Peyer's patch (tissue), 4 donors: ENCODE data around the gene RCOR2. TPM values are rescaled to one million over a fixed set of nuclear protein-coding genes. Genes with fewer than 3 reads are reported as not detected.
A peak's percentile ranks its signal among the peaks of the same experiment; 100 is the strongest.

Experiments used
- DNase-seq, 3 donors: peaks; one replicate each; pipeline ENCODE4 v3.0.0-alpha.2; 2017 to 2019
- H3K27ac ChIP-seq, 4 donors: fragments of 200-600 bp; sonication (generic); one replicate each; pipeline ENCODE4 v1.5.1; 2016 to 2019
- H3K27me3 ChIP-seq, 2 donors: fragments of 200-600 bp; sonication (generic); one replicate each; pipeline ENCODE4 v1.5.1; 2019
- H3K36me3 ChIP-seq, 3 donors: fragments of 200-600 bp; sonication (generic); one replicate each; pipeline ENCODE4 v1.5.1; 2016 to 2019
- H3K4me1 ChIP-seq, 4 donors: fragments of 200-600 bp; sonication (generic); one replicate each; pipeline ENCODE4 v1.5.1; 2016 to 2019
- H3K4me3 ChIP-seq, 4 donors: fragments of 200-600 bp; sonication (generic); 1 replicate in 3 of 4; 2 replicates in 1 of 4; pipeline ENCODE4 v1.5.1; 2016 to 2019; ENCODE audit warnings: mild to moderate bottlenecking in 1 of 4
- H3K9me3 ChIP-seq, 4 donors: fragments of 200-600 bp; sonication (generic); one replicate each; pipeline ENCODE4 v1.5.1; 2016 to 2019; ENCODE audit warnings: mild to moderate bottlenecking in 1 of 4
- POLR2A ChIP-seq, 2 donors: fragments of 450-650 bp; IDR thresholded peaks; one replicate each; pipeline ENCODE4 v1.5.1; 2017; ENCODE audit warnings: antibody characterized with exemption in 2 of 2, mild to moderate bottlenecking in 2 of 2, moderate library complexity in 2 of 2
- total RNA-seq, 4 donors: library from RNA; depleted of rRNA; stranded (reverse); fragments of >200 nt; gene quantifications; one replicate each; pipeline ENCODE4 v1.1.0, GENCODE V29; 2016
- TF ChIP-seq, protein P1 (sequence below), 6 experiments: fragments of 450-650 bp in 4 of 6; fragments of 200-600 bp in 2 of 6; sonication (generic) in 1 of 6; IDR thresholded peaks; one replicate each; pipeline ENCODE4 v1.5.1; 2017 to 2019; ENCODE audit warnings: antibody characterized with exemption in 6 of 6, mild to moderate bottlenecking in 3 of 6, moderate library complexity in 1 of 6

The RCOR2 gene
- total RNA-seq, 4 donors from 2014 or later, result 0.57 to 0.67 TPM; not detected in 2

DNA sequence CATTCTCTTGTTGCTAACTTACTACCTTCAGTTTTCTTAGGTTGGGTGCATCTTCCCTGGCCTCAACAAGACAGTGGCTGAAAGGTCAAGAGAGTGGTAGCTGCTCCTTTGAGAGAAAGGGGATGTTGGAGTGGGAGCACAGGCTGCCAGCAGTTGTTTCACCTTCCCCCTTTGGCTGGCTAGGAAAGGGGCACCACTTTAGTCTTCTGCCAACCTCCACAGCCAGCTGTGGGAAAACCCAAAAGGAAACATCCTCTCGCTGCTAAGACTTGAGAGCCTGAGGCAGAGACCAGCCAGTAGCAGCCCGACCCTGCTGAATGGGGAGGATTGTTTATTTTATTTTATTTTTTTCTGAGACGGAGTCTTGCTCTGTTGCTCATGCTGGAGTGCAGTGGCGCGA lies 43.7 kb downstream of the RCOR2 start:
- Histone ChIP-seq H3K4me1 (peaks cover 20 to 63% (median 25%) of the 10 kb centered on the region in 4 donors), H3K36me3 (peaks cover 0 to 3% (median 0%) of the 10 kb centered on the region in 3 donors), H3K9me3 (no peaks in the 10 kb centered on the region), H3K4me3 (no peak overlapping the region), H3K27ac (peak overlapping the region in 2 of 4 donors; percentile 0 to 28), H3K27me3 (no peaks in the 10 kb centered on the region)
- peak in 1 of 3 donors; percentile 13 for DNase-seq
- TF ChIP-seq, protein P1, sequence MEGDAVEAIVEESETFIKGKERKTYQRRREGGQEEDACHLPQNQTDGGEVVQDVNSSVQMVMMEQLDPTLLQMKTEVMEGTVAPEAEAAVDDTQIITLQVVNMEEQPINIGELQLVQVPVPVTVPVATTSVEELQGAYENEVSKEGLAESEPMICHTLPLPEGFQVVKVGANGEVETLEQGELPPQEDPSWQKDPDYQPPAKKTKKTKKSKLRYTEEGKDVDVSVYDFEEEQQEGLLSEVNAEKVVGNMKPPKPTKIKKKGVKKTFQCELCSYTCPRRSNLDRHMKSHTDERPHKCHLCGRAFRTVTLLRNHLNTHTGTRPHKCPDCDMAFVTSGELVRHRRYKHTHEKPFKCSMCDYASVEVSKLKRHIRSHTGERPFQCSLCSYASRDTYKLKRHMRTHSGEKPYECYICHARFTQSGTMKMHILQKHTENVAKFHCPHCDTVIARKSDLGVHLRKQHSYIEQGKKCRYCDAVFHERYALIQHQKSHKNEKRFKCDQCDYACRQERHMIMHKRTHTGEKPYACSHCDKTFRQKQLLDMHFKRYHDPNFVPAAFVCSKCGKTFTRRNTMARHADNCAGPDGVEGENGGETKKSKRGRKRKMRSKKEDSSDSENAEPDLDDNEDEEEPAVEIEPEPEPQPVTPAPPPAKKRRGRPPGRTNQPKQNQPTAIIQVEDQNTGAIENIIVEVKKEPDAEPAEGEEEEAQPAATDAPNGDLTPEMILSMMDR (IDR thresholded peaks at IDR 0.05), result no peak
- no peak for TF ChIP-seq POLR2A (IDR thresholded peaks at IDR 0.05)

DNA sequence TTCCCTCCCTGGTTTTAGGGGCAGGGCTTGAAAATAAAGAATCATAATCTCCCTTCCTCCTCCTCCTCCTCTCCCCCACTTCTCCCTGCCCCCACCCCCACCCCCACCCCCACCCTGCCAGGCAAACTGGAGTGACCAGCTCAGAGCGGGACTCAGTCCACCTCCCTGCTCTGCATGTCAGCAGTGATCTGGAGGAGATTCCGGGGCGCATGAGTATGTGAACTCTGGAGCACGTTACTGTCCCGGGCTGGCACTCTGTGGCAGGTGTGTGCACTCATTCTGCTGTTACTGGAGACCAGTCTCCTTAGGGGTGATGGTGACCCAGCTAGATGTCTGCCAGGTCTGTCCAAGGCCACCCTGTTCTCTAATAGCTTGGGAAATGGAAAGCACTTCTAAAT lies 44.2 kb downstream of the RCOR2 start:
- Histone ChIP-seq H3K4me1 (peaks cover 20 to 68% (median 26%) of the 10 kb centered on the region in 4 donors), H3K27ac (peak overlapping the region in 3 of 4 donors; percentile 8 to 89 (median 60)), H3K27me3 (no peaks in the 10 kb centered on the region), H3K4me3 (peak overlapping the region in 1 of 4 donors; percentile 29), H3K36me3 (peaks cover 0 to 3% (median 0%) of the 10 kb centered on the region in 3 donors), H3K9me3 (no peaks in the 10 kb centered on the region)
- peak in 1 of 3 donors; percentile 50 for DNase-seq
- TF ChIP-seq, protein P1 (IDR thresholded peaks at IDR 0.05), result no peak
- TF ChIP-seq POLR2A (IDR thresholded peaks at IDR 0.05), result no peak

DNA sequence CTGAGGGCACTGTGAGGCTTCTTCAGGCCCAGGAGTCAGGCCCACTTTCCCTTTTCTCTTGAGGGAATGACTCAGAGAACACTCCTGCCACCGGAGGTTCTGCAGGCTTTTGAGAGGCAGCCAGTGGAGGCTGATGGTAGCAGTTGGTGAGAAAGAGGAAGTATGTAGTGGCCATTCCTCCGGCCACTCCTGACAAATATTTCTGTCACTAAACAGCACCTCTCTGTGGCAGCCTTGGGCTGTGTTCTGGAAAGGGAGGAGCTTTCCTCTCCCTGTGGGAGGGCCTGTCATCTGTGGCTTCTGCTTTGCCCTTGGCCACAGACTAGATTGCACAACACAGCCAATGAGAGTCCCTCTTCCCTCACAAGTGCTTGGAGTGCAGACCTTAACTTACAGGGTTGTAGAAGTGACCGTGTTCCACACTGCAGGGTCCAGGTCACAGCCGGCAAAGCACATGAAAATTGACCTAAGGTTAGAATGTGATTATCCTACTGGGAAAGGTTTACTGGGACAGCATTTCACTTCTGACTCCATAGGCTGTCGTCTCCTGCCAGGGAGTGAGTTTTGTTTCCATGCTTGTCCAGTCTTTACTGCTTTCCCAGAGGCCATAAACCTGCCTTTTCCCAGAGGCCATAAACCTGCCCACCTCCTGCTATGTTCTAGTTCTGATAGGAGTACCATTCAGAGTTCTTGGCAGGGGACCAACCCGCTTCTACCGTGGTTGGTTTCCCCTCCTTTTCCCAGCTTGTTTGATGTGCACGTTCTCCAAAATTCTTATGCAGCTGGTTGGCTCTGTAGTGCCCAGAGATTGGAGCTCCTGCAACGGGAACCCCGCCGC lies 44.8 kb downstream of the RCOR2 start:
- TF ChIP-seq POLR2A (IDR thresholded peaks at IDR 0.05), result peak in 1 of 2 donors; percentile 44
- TF ChIP-seq, protein P1 (IDR thresholded peaks at IDR 0.05), result peak in 3 of 6 experiments; percentile 65 to 80 (median 76)
- DNase-seq, result peak; percentile 43 to 90 (median 77)
- H3K27ac ChIP-seq, result peak overlapping the region; percentile 8 to 89 (median 36)
- no peaks in the 10 kb centered on the region for H3K27me3 ChIP-seq
- H3K4me1 ChIP-seq, result peaks cover 20 to 75% (median 26%) of the 10 kb centered on the region in 4 donors
- H3K4me3 ChIP-seq, result peak overlapping the region in 1 of 4 donors; percentile 29
- no peaks in the 10 kb centered on the region for H3K9me3 ChIP-seq
- peaks cover 0 to 3% (median 0%) of the 10 kb centered on the region in 3 donors for H3K36me3 ChIP-seq

DNA sequence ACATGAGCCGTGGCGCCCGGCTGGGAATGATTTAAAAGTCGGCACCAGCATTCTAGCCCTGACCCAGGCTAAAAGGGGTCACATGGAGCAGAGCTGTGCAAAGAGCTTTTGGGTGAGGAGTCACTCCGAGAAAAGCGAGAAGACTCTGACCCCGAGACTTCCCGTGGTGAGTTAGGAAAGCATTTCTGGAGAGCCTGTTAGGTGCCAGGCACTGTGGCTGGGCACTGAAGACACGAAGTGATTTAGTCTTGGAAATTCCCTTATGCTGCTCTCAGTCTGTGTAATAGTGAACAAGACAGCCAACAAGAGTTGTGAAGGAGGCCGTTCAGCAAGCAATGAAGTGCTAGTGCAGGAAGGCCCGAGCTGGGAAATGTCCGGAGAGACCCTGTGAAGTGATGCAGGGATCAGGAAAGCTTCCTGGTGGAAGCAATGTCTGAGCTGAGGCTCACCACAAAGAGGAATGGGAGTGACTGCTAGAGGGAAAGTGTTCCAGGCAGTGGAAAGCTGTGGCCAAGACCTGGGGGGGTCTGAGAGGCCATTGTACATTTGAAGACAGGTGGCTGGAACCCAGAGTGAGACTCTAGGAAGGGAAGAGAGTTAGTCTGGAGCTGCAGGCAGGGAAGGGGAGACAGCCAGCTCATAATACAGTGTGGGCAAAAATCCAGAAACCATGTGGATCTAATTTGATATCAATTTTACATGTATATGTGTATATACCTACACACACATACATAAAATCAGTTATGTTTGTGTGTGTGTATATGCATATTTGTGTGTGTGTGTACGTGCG lies 46.4 kb downstream of the RCOR2 start:
- peaks cover 20 to 86% (median 29%) of the 10 kb centered on the region in 4 donors for H3K4me1 ChIP-seq
- H3K27me3 ChIP-seq, result no peaks in the 10 kb centered on the region
- peak in 1 of 3 donors; percentile 47 for DNase-seq
- H3K27ac ChIP-seq, result peak overlapping the region in 3 of 4 donors; percentile 33 to 89 (median 57)
- no peaks in the 10 kb centered on the region for H3K36me3 ChIP-seq
- no peak for TF ChIP-seq POLR2A (IDR thresholded peaks at IDR 0.05)
- TF ChIP-seq, protein P1 (IDR thresholded peaks at IDR 0.05), result no peak
- H3K9me3 ChIP-seq, result no peaks in the 10 kb centered on the region
- no peak overlapping the region for H3K4me3 ChIP-seq

DNA sequence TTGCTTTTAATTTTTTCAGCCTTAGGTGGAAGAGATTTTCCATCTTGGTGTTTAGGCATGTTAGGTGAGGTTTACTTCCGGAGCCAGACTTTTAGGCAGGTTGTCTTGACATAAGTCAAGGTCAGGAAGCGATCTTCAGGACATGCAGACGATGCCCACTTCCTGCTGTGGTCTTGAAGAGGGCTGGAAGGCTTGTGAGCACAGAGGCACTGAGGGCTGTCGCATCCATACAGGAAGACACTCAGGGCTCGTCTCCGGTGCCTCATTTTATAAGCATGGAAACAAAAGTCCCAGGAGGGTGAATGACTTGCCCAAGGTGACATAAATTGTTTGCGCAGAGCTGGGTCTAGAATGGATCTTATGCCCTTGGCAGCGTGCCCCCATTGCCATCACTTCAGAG lies 47.3 kb downstream of the RCOR2 start:
- peaks cover 20 to 92% (median 32%) of the 10 kb centered on the region in 4 donors for H3K4me1 ChIP-seq
- H3K4me3 ChIP-seq, result no peak overlapping the region
- H3K27me3 ChIP-seq, result no peaks in the 10 kb centered on the region
- DNase-seq, result peak in 2 of 3 donors; percentile 70 to 90
- H3K27ac ChIP-seq, result peak overlapping the region; percentile 33 to 79 (median 51)
- H3K9me3 ChIP-seq, result no peaks in the 10 kb centered on the region
- H3K36me3 ChIP-seq, result no peaks in the 10 kb centered on the region
- TF ChIP-seq, protein P1 (IDR thresholded peaks at IDR 0.05), result no peak
- TF ChIP-seq POLR2A (IDR thresholded peaks at IDR 0.05), result no peak
